A549 (cell line): ENCODE data around the gene TUBA4A. TPM values are rescaled to one million over a fixed set of nuclear protein-coding genes. Genes with fewer than 3 reads are reported as not detected.

Experiments
- ATAC-seq, 2 experiments: fragments of 200-7000 bp in 1 of 2; fragments of >200 bp in 1 of 2; cut with Nextera tagmentation in 1 of 2; cut with Tn5 transposase in 1 of 2; 3 replicates each; pipeline versions ENCODE4 v1.8.0 to v1.9.1; 2018 to 2020; ENCODE audit warnings: mild to moderate bottlenecking in 1 of 2, moderate library complexity in 1 of 2
- CTCF ChIA-PET: fragments of 300-600 bp; sonication (Branson Sonifier 250); formaldehyde crosslinking; extraction: SDS; loops from one replicate; lab custom pipeline; 2021; ENCODE audit warnings: antibody characterized with exemption, inconsistent platforms; lab: Yijun Ruan, JAX
- POLR2A ChIA-PET: fragments of 350-600 bp; formaldehyde crosslinking; extraction: SDS; loops from one replicate; lab custom pipeline; 2021; ENCODE audit warnings: antibody characterized with exemption, inconsistent platforms; lab: Yijun Ruan, JAX
- DNase-seq, 2 experiments: peaks; one replicate each; pipeline versions ENCODE4 v3.0.0 to v3.0.0-alpha.2; 2011 to 2016; ENCODE audit warnings: low read depth in 1 of 2, low spot score in 1 of 2
- FAIRE-seq: peaks from 2 replicates; lab custom pipeline; 2011; peaks lifted over from hg19 to GRCh38; lab: Jason Lieb, UNC
- H3K27ac ChIP-seq, 2 experiments: fragments of >200 bp; sonication (Bioruptor Twin); formaldehyde crosslinking; 3 replicates each; pipeline ENCODE4 v1.5.1; 2016 to 2017
- H3K4me1 ChIP-seq: fragments of >200 bp; sonication (Bioruptor Twin); formaldehyde crosslinking; 3 replicates; pipeline ENCODE4 v1.6.1; 2016
- H3K4me2 ChIP-seq: fragments of >200 bp; sonication (Bioruptor Twin); formaldehyde crosslinking; 3 replicates; pipeline ENCODE4 v1.6.1; 2016
- H3K4me3 ChIP-seq: fragments of >200 bp; sonication (Bioruptor Twin); formaldehyde crosslinking; 3 replicates; pipeline ENCODE4 v1.5.1; 2016
- H3K9me3 ChIP-seq: fragments of >200 bp; sonication (Bioruptor Twin); formaldehyde crosslinking; 3 replicates; pipeline ENCODE4 v1.6.1; 2016
- ATOH8 ChIP-seq: fragments of 250-450 bp; sonication (Bioruptor Pico); IDR thresholded peaks from 2 replicates; pipeline ENCODE4 v1.5.0; 2020; ENCODE audit warnings: low read depth, mild to moderate bottlenecking, moderate library complexity
- BHLHE40 ChIP-seq: IDR thresholded peaks from 2 replicates; pipeline ENCODE4 v1.6.1; 2012; ENCODE audit warnings: low read depth, low read length, inconsistent platforms
- CHD2 ChIP-seq: fragments of 150-350 bp; IDR thresholded peaks from 2 replicates; pipeline ENCODE4 v1.6.1; 2014; ENCODE audit warnings: low read length; ENCODE audit not compliant: partially characterized antibody
- CHD4 ChIP-seq: fragments of 200-600 bp; sonication (generic); IDR thresholded peaks from 2 replicates; pipeline ENCODE4 v1.6.1; 2016; ENCODE audit warnings: antibody characterized with exemption, mild to moderate bottlenecking, borderline replicate concordance
- EHMT2 ChIP-seq: fragments of 200-600 bp; sonication (generic); IDR thresholded peaks from 2 replicates; pipeline ENCODE4 v1.6.1; 2016; ENCODE audit warnings: antibody characterized with exemption, low read depth, mild to moderate bottlenecking, moderate library complexity
- FOSB ChIP-seq: fragments of 250-450 bp; sonication (Bioruptor Pico); IDR thresholded peaks from 2 replicates; pipeline ENCODE4 v1.5.0; 2020; ENCODE audit warnings: mild to moderate bottlenecking, moderate library complexity
- FOSL2 ChIP-seq, 2 experiments: fragments of 450-650 bp in 1 of 2; fragments of >200 bp in 1 of 2; sonication (Bioruptor Twin) in 1 of 2; formaldehyde crosslinking; IDR thresholded peaks; 2 replicates each; pipeline versions ENCODE4 v1.5.0 to v1.6.1; 2016 to 2020; ENCODE audit warnings: mild to moderate bottlenecking in 1 of 2, moderate library complexity in 1 of 2
- HDAC2 ChIP-seq: fragments of 200-600 bp; sonication (generic); IDR thresholded peaks from 2 replicates; pipeline ENCODE4 v1.6.1; 2016
- HES2 ChIP-seq: fragments of >200 bp; sonication (Bioruptor Twin); formaldehyde crosslinking; IDR thresholded peaks from 2 replicates; pipeline ENCODE4 v1.6.1; 2016
- HMGXB4 ChIP-seq: fragments of 250-450 bp; sonication (Bioruptor Pico); IDR thresholded peaks from 2 replicates; pipeline ENCODE4 v1.5.0; 2021; ENCODE audit warnings: mild to moderate bottlenecking, moderate library complexity, borderline replicate concordance
- HOXA7 ChIP-seq: fragments of 250-450 bp; sonication (Bioruptor Pico); IDR thresholded peaks from 2 replicates; pipeline ENCODE4 v1.5.0; 2020; ENCODE audit warnings: mild to moderate bottlenecking, moderate library complexity
- HOXB5 ChIP-seq: fragments of 250-450 bp; sonication (Bioruptor Pico); IDR thresholded peaks from 2 replicates; pipeline ENCODE4 v1.5.0; 2020; ENCODE audit warnings: mild to moderate bottlenecking, moderate library complexity
- KDM5A ChIP-seq: fragments of 200-600 bp; sonication (generic); IDR thresholded peaks from 2 replicates; pipeline ENCODE4 v1.6.1; 2016; ENCODE audit warnings: antibody characterized with exemption, mild to moderate bottlenecking
- MYC ChIP-seq: IDR thresholded peaks from 2 replicates; pipeline ENCODE4 v1.6.1; 2012; ENCODE audit warnings: mild to moderate bottlenecking, inconsistent platforms, low read length, improper control_type of control experiment, borderline replicate concordance
- NFE2L2 ChIP-seq: fragments of 150-350 bp; conservative IDR thresholded peaks from 2 replicates; pipeline ENCODE4 v1.6.1; 2014; ENCODE audit warnings: low read length
- NPAS2 ChIP-seq: fragments of 250-450 bp; sonication (Bioruptor Pico); IDR thresholded peaks from 2 replicates; pipeline ENCODE4 v1.8.0; 2022; ENCODE audit warnings: mild to moderate bottlenecking, moderate library complexity, borderline replicate concordance
- NR3C1 ChIP-seq: fragments of >200 bp; sonication (Bioruptor Twin); formaldehyde crosslinking; IDR thresholded peaks from 3 replicates; pipeline ENCODE4 v1.6.1; 2017
- PHF8 ChIP-seq: fragments of 200-600 bp; sonication (generic); IDR thresholded peaks from 2 replicates; pipeline ENCODE4 v1.6.1; 2016; ENCODE audit warnings: low read depth, mild to moderate bottlenecking, antibody characterized with exemption, moderate library complexity, borderline replicate concordance
- POLR2AphosphoS2 ChIP-seq: conservative IDR thresholded peaks from 2 replicates; pipeline ENCODE4 v1.6.1; 2012; ENCODE audit warnings: low read length, improper control_type of control experiment, inconsistent platforms
- RCOR1 ChIP-seq: fragments of 150-350 bp; IDR thresholded peaks from 2 replicates; pipeline ENCODE4 v1.6.1; 2014; ENCODE audit warnings: antibody characterized with exemption, low read length, low read depth
- SMC3 ChIP-seq: fragments of >200 bp; sonication (Bioruptor Twin); formaldehyde crosslinking; IDR thresholded peaks from 3 replicates; pipeline ENCODE4 v1.6.1; 2018; ENCODE audit warnings: inconsistent platforms
- SREBF2 ChIP-seq: fragments of 450-650 bp; IDR thresholded peaks from 2 replicates; pipeline ENCODE4 v1.6.1; 2014; ENCODE audit warnings: mild to moderate bottlenecking, moderate library complexity
- TFCP2L1 ChIP-seq: fragments of 250-450 bp; sonication (Bioruptor Pico); IDR thresholded peaks from 2 replicates; pipeline ENCODE4 v1.5.0; 2021; ENCODE audit warnings: mild to moderate bottlenecking
- TP53 ChIP-seq: fragments of 250-450 bp; sonication (Bioruptor Pico); IDR thresholded peaks from 2 replicates; pipeline ENCODE4 v1.5.0; 2021; ENCODE audit warnings: mild to moderate bottlenecking, moderate library complexity
- ZFP36 ChIP-seq: fragments of 450-650 bp; IDR thresholded peaks from 2 replicates; pipeline ENCODE4 v1.6.1; 2014; ENCODE audit warnings: borderline replicate concordance; ENCODE audit not compliant: partially characterized antibody
- ZSCAN20 ChIP-seq: fragments of 250-450 bp; sonication (Bioruptor Pico); IDR thresholded peaks from 2 replicates; pipeline ENCODE4 v1.8.0; 2022; ENCODE audit warnings: mild to moderate bottlenecking, moderate library complexity
- WGBS: methylation state at CpG from one replicate; pipeline ENCODE4 v1.1.6; 2017; ENCODE audit errors: missing lambda C conversion rate; 5-methylcytosine and 5-hydroxymethylcytosine counted together
- polyA plus RNA-seq, 4 experiments: library from polyadenylated mRNA; depleted of rRNA in 3 of 4; stranded (reverse); fragments of >200 nt; fragmentation: RNase III in 1 of 4; extraction: RNeasy Plus Mini Kit Qiagen cat#74134 plus additional on column Dnase treatment in 1 of 4; gene quantifications; 2 replicates in 3 of 4; 3 replicates in 1 of 4; pipeline ENCODE4 v1.2.3, GENCODE V29; 2011 to 2017
- TF ChIP-seq, protein P1 (sequence below): fragments of >200 bp; sonication (Bioruptor Twin); formaldehyde crosslinking; IDR thresholded peaks from 3 replicates; pipeline ENCODE4 v1.5.1; 2016

TUBA4A gene
- polyA plus RNA-seq, 2 of the 4 experiments (the other 2 are of a cell fraction): 222 to 450 TPM

DNA sequence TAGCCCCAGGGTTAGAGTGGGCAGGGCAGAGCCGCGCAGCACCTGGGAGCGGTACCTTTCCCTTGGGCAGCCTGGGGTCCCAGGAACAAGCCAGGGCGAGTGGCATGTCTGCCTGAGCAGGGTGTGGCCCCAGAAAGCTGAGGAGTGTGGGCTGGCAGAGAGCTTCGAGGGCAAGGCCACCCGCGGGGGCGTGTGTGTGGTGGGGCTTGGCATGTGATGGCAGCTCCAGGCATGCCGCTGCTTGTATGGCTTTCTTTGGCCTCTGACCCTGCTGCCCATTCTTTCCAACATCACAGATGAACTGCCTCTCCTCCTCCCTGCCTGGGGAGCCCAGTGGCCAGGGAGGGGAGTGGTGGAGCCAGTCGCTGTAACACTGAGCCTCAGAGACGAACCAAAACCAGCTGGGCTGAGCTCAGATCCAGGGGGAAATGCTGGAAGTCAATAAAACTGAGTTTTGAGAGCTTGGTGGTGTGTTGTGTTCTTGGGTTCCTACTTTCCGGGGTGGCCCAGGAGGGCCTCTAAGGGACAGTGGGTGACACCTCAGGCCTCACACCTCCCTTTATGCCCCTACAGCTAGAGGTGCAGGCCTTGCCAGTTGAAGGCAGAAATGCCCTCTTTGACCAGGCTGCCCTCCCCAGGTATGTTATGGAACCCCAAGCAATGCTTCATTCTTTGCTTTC, 32.9 kb upstream of the TUBA4A start:
- ChIA-PET POLR2A (interaction anchor here (0.8 to 1.2 kb wide), 2 partner anchors 12 to 22 kb away, joined by 3 to 4 read pairs; no protein-coding TSS in a partner anchor), CTCF (interaction anchor here (0.6 to 16.3 kb wide), 11 partner anchors 9 to 271 kb away, joined by 3 to 540 read pairs (median 5); partner anchors contain the start of genes DNAJB2, TUBA4A and TUBA4B)
- no peak for DNase-seq
- Histone ChIP-seq H3K9me3 (no peaks in the 10 kb centered on the region), H3K4me2 (no peak overlapping the region), H3K27ac (0 out of 6 replicates have a peak overlapping the region, but pooled peaks of 1 of the 2 experiments have one; percentile 36), H3K4me1 (peaks cover 17% of the 10 kb centered on the region), H3K4me3 (no peak overlapping the region)
- ATAC-seq: peak; percentile 4 to 14; a peak in 2 of 6 replicates
- WGBS: 87% methylated on average over 12 of the region's 12 CpGs
- no peak for FAIRE-seq
- TF ChIP-seq BHLHE40 (no peak), KDM5A (no peak), HOXA7 (CRISPR knock-in tag) (no peak), FOSL2 (IDR thresholded peaks at IDR 0.05) (no peak), FOSL2 (CRISPR knock-in tag; IDR thresholded peaks at IDR 0.05) (no peak), EHMT2 (no peak), ZSCAN20 (CRISPR knock-in tag) (no peak), NFE2L2 (no peak), NPAS2 (CRISPR knock-in tag) (no peak), ZFP36 (no peak), HES2 (no peak), FOSB (CRISPR knock-in tag) (no peak), HDAC2 (no peak), CHD2 (no peak), MYC (no peak), TFCP2L1 (CRISPR knock-in tag) (no peak), HOXB5 (CRISPR knock-in tag) (no peak)
- TF ChIP-seq, protein P1, sequence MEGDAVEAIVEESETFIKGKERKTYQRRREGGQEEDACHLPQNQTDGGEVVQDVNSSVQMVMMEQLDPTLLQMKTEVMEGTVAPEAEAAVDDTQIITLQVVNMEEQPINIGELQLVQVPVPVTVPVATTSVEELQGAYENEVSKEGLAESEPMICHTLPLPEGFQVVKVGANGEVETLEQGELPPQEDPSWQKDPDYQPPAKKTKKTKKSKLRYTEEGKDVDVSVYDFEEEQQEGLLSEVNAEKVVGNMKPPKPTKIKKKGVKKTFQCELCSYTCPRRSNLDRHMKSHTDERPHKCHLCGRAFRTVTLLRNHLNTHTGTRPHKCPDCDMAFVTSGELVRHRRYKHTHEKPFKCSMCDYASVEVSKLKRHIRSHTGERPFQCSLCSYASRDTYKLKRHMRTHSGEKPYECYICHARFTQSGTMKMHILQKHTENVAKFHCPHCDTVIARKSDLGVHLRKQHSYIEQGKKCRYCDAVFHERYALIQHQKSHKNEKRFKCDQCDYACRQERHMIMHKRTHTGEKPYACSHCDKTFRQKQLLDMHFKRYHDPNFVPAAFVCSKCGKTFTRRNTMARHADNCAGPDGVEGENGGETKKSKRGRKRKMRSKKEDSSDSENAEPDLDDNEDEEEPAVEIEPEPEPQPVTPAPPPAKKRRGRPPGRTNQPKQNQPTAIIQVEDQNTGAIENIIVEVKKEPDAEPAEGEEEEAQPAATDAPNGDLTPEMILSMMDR: no peak

- Histone ChIP-seq H3K9me3 (no peaks in the 10 kb centered on the region), H3K4me2 (no peak overlapping the region), H3K4me3 (no peak overlapping the region), H3K27ac (peak overlapping the region in 1 of 2 experiments; percentile 36; a peak in 1 of 6 replicates), H3K4me1 (peaks cover 21% of the 10 kb centered on the region)
- ChIA-PET POLR2A (interaction anchor here (0.8 to 1.2 kb wide), 2 partner anchors 12 to 22 kb away, joined by 3 to 4 read pairs; no protein-coding TSS in a partner anchor), CTCF (interaction anchor here (0.8 to 16.2 kb wide), 8 partner anchors 8 to 115 kb away, joined by 3 to 540 read pairs (median 6); partner anchors contain the start of gene DNAJB2)
- TF ChIP-seq EHMT2 (no peak), HDAC2 (no peak)
- FAIRE-seq: no peak
- DNase-seq: no peak
- 91% methylated on average over 13 of the region's 17 CpGs for WGBS
- 0 out of 6 replicates have a peak, but pooled peaks of 1 of the 2 experiments have one; percentile 7 for ATAC-seq
Measured at GRCh38 chr2:219285894-219286425, 32.2 kb upstream of the TUBA4A start.

GRCh38 chr2:219285373-219285735, 31.6 kb upstream of the TUBA4A start:
- ChIA-PET POLR2A (interaction anchor here (1.0 kb wide), 1 partner anchor 11 kb away, joined by 5 read pairs; no protein-coding TSS in a partner anchor), CTCF (interaction anchor here (0.9 to 16.2 kb wide), 5 partner anchors 8 to 114 kb away, joined by 3 to 540 read pairs (median 7); partner anchors contain the start of gene DNAJB2)
- ATAC-seq (no peak), DNase-seq (no peak), FAIRE-seq (no peak)
- WGBS: 84% methylated on average over 11 of the region's 12 CpGs
- Histone ChIP-seq H3K9me3 (no peaks in the 10 kb centered on the region), H3K4me1 (peaks cover 27% of the 10 kb centered on the region), H3K4me2 (no peak overlapping the region), H3K4me3 (no peak overlapping the region), H3K27ac (peak overlapping the region in 1 of 2 experiments; percentile 21; a peak in 1 of 6 replicates)
- TF ChIP-seq KDM5A (no peak), POLR2AphosphoS2 (no peak), RCOR1 (no peak), HMGXB4 (CRISPR knock-in tag) (no peak), NR3C1 (no peak), PHF8 (no peak), ATOH8 (CRISPR knock-in tag) (no peak), SMC3 (no peak), CHD2 (no peak), TP53 (no peak), SREBF2 (no peak), CHD4 (no peak)
